ENCODE data around the gene KLHL7. TPM values are rescaled to one million over a fixed set of nuclear protein-coding genes. Genes with fewer than 3 reads are reported as not detected.

Gene KLHL7
- total RNA-seq, 1 donor from 2014 or later = 21.6 TPM

DNA sequence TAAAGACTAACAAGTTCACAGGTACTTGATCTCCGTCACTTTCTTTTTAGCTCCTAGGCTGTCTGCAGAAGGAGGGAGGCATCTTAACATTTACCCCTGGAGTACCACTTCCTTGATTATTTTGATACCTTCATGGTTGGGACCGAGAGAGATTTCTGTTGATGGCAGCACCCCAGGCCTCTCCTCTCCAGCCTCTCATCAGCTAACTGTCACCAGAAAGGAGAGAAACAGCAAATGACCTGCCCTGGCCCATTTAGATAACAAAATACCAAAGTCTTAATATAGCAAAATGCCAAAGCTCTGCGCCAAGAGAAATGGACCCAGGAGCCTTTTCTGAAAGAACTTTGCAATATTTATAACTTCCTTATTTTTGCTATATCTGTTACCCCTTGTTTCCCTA is 30.0 kb upstream of the KLHL7 start:
- H3K4me1 ChIP-seq = no peaks in the 10 kb centered on the region
- no peak for DNase-seq (ENCODE audit: extremely low spot score in 2 of 2)
- intact Hi-C loops (cut with DNase I) = no loop called here
- no peaks in the 10 kb centered on the region for H3K9me3 ChIP-seq
- no peaks in the 10 kb centered on the region for H3K27me3 ChIP-seq
- TF ChIP-seq, protein P1, sequence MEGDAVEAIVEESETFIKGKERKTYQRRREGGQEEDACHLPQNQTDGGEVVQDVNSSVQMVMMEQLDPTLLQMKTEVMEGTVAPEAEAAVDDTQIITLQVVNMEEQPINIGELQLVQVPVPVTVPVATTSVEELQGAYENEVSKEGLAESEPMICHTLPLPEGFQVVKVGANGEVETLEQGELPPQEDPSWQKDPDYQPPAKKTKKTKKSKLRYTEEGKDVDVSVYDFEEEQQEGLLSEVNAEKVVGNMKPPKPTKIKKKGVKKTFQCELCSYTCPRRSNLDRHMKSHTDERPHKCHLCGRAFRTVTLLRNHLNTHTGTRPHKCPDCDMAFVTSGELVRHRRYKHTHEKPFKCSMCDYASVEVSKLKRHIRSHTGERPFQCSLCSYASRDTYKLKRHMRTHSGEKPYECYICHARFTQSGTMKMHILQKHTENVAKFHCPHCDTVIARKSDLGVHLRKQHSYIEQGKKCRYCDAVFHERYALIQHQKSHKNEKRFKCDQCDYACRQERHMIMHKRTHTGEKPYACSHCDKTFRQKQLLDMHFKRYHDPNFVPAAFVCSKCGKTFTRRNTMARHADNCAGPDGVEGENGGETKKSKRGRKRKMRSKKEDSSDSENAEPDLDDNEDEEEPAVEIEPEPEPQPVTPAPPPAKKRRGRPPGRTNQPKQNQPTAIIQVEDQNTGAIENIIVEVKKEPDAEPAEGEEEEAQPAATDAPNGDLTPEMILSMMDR (IDR thresholded peaks at IDR 0.05) = no peak
- no peak overlapping the region for H3K27ac ChIP-seq
- H3K36me3 ChIP-seq = no peaks in the 10 kb centered on the region
- no peak overlapping the region for H3K4me3 ChIP-seq

GRCh38 chr7:23076772-23077171 is 28.8 kb upstream of the KLHL7 start:
- intact Hi-C loops (cut with DNase I) = no loop called here
- H3K4me3 ChIP-seq = no peak overlapping the region
- DNase-seq (ENCODE audit: extremely low spot score in 2 of 2) = no peak
- H3K9me3 ChIP-seq = no peaks in the 10 kb centered on the region
- H3K27ac ChIP-seq = no peak overlapping the region
- TF ChIP-seq, protein P1 (IDR thresholded peaks at IDR 0.05) = no peak
- TF ChIP-seq POLR2A (IDR thresholded peaks at IDR 0.05) (no peak), POLR2AphosphoS5 (IDR thresholded peaks at IDR 0.05; ENCODE audit: insufficient read depth in 1 of 2, low read depth in 1 of 2) (no peak)
- H3K4me1 ChIP-seq = no peaks in the 10 kb centered on the region
- no peaks in the 10 kb centered on the region for H3K27me3 ChIP-seq
- H3K36me3 ChIP-seq = no peaks in the 10 kb centered on the region

DNA sequence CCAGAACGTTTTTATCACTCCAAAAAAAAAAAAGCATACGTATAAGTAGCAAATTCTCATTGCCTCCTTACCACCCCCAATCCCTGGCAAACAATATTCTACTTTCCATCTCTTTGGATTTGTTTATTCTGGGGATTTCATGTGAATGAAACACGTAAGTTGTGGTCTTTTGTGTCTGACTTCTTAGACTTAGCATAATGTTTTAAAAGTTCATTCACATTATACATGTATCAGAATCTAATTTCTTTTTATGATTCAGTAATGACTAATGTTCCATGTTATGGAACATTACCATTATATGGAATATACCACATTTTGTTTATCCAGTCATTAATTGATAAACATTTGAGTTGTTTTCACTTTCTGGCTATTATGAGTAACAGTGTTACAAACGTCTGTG is 12.5 kb upstream of the KLHL7 start:
- Histone ChIP-seq H3K4me3 (no peak overlapping the region), H3K4me1 (no peaks in the 10 kb centered on the region), H3K36me3 (no peaks in the 10 kb centered on the region), H3K27me3 (no peaks in the 10 kb centered on the region), H3K9me3 (no peaks in the 10 kb centered on the region), H3K27ac (no peak overlapping the region)
- intact Hi-C loops (cut with DNase I) = no loop called here
- DNase-seq (ENCODE audit: extremely low spot score in 2 of 2) = no peak
- no peak for TF ChIP-seq POLR2AphosphoS5 (IDR thresholded peaks at IDR 0.05; ENCODE audit: insufficient read depth in 1 of 2, low read depth in 1 of 2)
- TF ChIP-seq, protein P1 (IDR thresholded peaks at IDR 0.05) = no peak
- TF ChIP-seq POLR2A (IDR thresholded peaks at IDR 0.05) = no peak

GRCh38 chr7:23093546-23093945 is 12.0 kb upstream of the KLHL7 start:
- no peaks in the 10 kb centered on the region for H3K36me3 ChIP-seq
- TF ChIP-seq POLR2A (IDR thresholded peaks at IDR 0.05) = no peak
- no peak for TF ChIP-seq POLR2AphosphoS5 (IDR thresholded peaks at IDR 0.05; ENCODE audit: insufficient read depth in 1 of 2, low read depth in 1 of 2)
- TF ChIP-seq, protein P1 (IDR thresholded peaks at IDR 0.05) = no peak
- intact Hi-C loops (cut with DNase I) = no loop called here
- no peaks in the 10 kb centered on the region for H3K4me1 ChIP-seq
- no peak overlapping the region for H3K4me3 ChIP-seq
- DNase-seq (ENCODE audit: extremely low spot score in 2 of 2) = no peak
- no peak overlapping the region for H3K27ac ChIP-seq
- no peaks in the 10 kb centered on the region for H3K27me3 ChIP-seq
- H3K9me3 ChIP-seq = no peaks in the 10 kb centered on the region

- no peaks in the 10 kb centered on the region for H3K9me3 ChIP-seq
- no peaks in the 10 kb centered on the region for H3K36me3 ChIP-seq
- no peaks in the 10 kb centered on the region for H3K27me3 ChIP-seq
- intact Hi-C loops (cut with DNase I) = no loop called here
- H3K4me3 ChIP-seq = no peak overlapping the region
- TF ChIP-seq, protein P1 (IDR thresholded peaks at IDR 0.05) = no peak
- no peak for TF ChIP-seq POLR2A (IDR thresholded peaks at IDR 0.05)
- TF ChIP-seq POLR2AphosphoS5 (IDR thresholded peaks at IDR 0.05; ENCODE audit: insufficient read depth in 1 of 2, low read depth in 1 of 2) = no peak
- no peak overlapping the region for H3K27ac ChIP-seq
- DNase-seq (ENCODE audit: extremely low spot score in 2 of 2) = no peak
- H3K4me1 ChIP-seq = no peaks in the 10 kb centered on the region
Measured at GRCh38 chr7:23096518-23097290, 8.9 kb upstream of the KLHL7 start.

All from vagina (tissue), 2 donors.